SK-N-SH (cell line): Measurements from ENCODE around the gene AGTRAP. TPM values are rescaled to one million over a fixed set of nuclear protein-coding genes. Genes with fewer than 3 reads are reported as not detected.

Source experiments
- CTCF ChIA-PET: fragments of 300-600, 350-600 bp; formaldehyde crosslinking; extraction: SDS; loops from one replicate; lab custom pipeline; 2021; lab: Yijun Ruan, JAX
- POLR2A ChIA-PET: fragments of 350-600 bp; sonication (Branson Sonifier 250); formaldehyde crosslinking; extraction: SDS; loops from one replicate; lab custom pipeline; 2020; ENCODE audit warnings: antibody characterized with exemption, inconsistent platforms; lab: Yijun Ruan, JAX
- DNase-seq: peaks from one replicate; pipeline ENCODE4 v3.0.0; 2012
- H2AFZ ChIP-seq: fragments of 200-600 bp; sonication (generic); 2 replicates; pipeline ENCODE4 v1.8.1; 2016; ENCODE audit warnings: antibody characterized with exemption, mild to moderate bottlenecking, low read depth
- H3F3A ChIP-seq: fragments of 200-600 bp; sonication (generic); replicated peaks from 2 replicates; pipeline ENCODE3; 2016; ENCODE audit warnings: antibody characterized with exemption, mild to moderate bottlenecking; ENCODE audit not compliant: insufficient read depth
- H3K27ac ChIP-seq, 2 experiments: fragments of 200-500 bp in 1 of 2; fragments of 200-600 bp in 1 of 2; sonication (Bioruptor generic) in 1 of 2; sonication (generic), shearing (Covaris generic) in 1 of 2; 2 replicates each; pipeline versions ENCODE4 v1.5.1 to v1.6.1; 2014 to 2016; ENCODE audit warnings: low read depth in 2 of 2, inconsistent platforms in 1 of 2, low read length in 1 of 2, mild to moderate bottlenecking in 1 of 2, mixed read lengths in 1 of 2
- H3K27me3 ChIP-seq: fragments of 200-600 bp; sonication (generic), shearing (Covaris generic); 2 replicates; pipeline ENCODE4 v1.6.1; 2016; ENCODE audit warnings: mixed run types; ENCODE audit not compliant: insufficient read depth
- H3K36me3 ChIP-seq, 2 experiments: fragments of 200-500 bp in 1 of 2; fragments of 200-600 bp in 1 of 2; sonication (Bioruptor generic) in 1 of 2; sonication (generic) in 1 of 2; replicated peaks in 1 of 2; 2 replicates each; pipeline versions ENCODE3 to v1.5.1; 2014 to 2016; ENCODE audit warnings: low read length in 1 of 2, mild to moderate bottlenecking in 1 of 2; ENCODE audit not compliant: insufficient read depth in 2 of 2, control insufficient read depth in 1 of 2
- H3K4me1 ChIP-seq, 2 experiments: fragments of 200-500 bp in 1 of 2; fragments of 200-600 bp in 1 of 2; sonication (Bioruptor generic) in 1 of 2; sonication (generic), shearing (Covaris generic) in 1 of 2; 2 replicates each; pipeline versions ENCODE4 v1.5.1 to v1.6.1; 2014 to 2016; ENCODE audit warnings: low read depth in 1 of 2, low read length in 1 of 2, mixed run types in 1 of 2; ENCODE audit not compliant: insufficient read depth in 2 of 2, control insufficient read depth in 1 of 2
- H3K4me2 ChIP-seq: fragments of 200-600 bp; sonication (generic), shearing (Covaris generic); 2 replicates; pipeline ENCODE4 v1.6.1; 2017; ENCODE audit warnings: mixed run types
- H3K4me3 ChIP-seq, 2 experiments: fragments of 200-500 bp in 1 of 2; fragments of 200-600 bp in 1 of 2; sonication (Bioruptor generic) in 1 of 2; sonication (generic), shearing (Covaris generic) in 1 of 2; 2 replicates each; pipeline versions ENCODE4 v1.5.1 to v1.8.1; 2014 to 2016; ENCODE audit warnings: low read depth in 2 of 2, inconsistent platforms in 1 of 2, low read length in 1 of 2, mild to moderate bottlenecking in 1 of 2, mixed read lengths in 1 of 2, moderate library complexity in 1 of 2
- H3K79me2 ChIP-seq: fragments of 200-600 bp; sonication (generic); 2 replicates; pipeline ENCODE4 v1.8.1; 2017; ENCODE audit warnings: mild to moderate bottlenecking; ENCODE audit not compliant: insufficient read depth
- H3K9ac ChIP-seq: fragments of 200-600 bp; sonication (generic); 2 replicates; pipeline ENCODE4 v1.6.1; 2017; ENCODE audit warnings: mixed run types
- H3K9me2 ChIP-seq: fragments of 200-600 bp; sonication (generic); 2 replicates; pipeline ENCODE4 v1.6.1; 2017; ENCODE audit warnings: mixed run types
- H3K9me3 ChIP-seq: fragments of 200-600 bp; sonication (generic); 2 replicates; pipeline ENCODE4 v1.6.1; 2017; ENCODE audit warnings: mixed run types, mild to moderate bottlenecking, moderate library complexity
- H4K20me1 ChIP-seq: fragments of 200-600 bp; sonication (generic); 2 replicates; pipeline ENCODE4 v1.6.1; 2017; ENCODE audit warnings: mild to moderate bottlenecking, mixed run types; ENCODE audit not compliant: insufficient read depth
- EZH2phosphoT487 ChIP-seq: fragments of 200-600 bp; sonication (generic); IDR thresholded peaks from 2 replicates; pipeline ENCODE4 v1.6.1; 2017; ENCODE audit warnings: low read depth, mixed run types, mild to moderate bottlenecking, antibody characterized with exemption, moderate library complexity, borderline replicate concordance
- FOSL2 ChIP-seq: IDR thresholded peaks from 2 replicates; pipeline ENCODE4 v1.4.0; 2012; ENCODE audit warnings: low read depth, mild to moderate bottlenecking, moderate library complexity, borderline replicate concordance
- FOXJ3 ChIP-seq: sonication (generic); formaldehyde crosslinking; IDR thresholded peaks from 2 replicates; pipeline ENCODE4 v1.5.1; 2020; ENCODE audit warnings: mild to moderate bottlenecking, missing genetic modification reagents
- GABPA ChIP-seq: IDR thresholded peaks from 2 replicates; pipeline ENCODE4 v1.4.0; 2012; ENCODE audit warnings: low read depth, mild to moderate bottlenecking
- JUND ChIP-seq: IDR thresholded peaks from 2 replicates; pipeline ENCODE4 v1.4.0; 2012
- POLR2AphosphoS5 ChIP-seq: IDR thresholded peaks from 2 replicates; pipeline ENCODE4 v1.6.1; 2012; ENCODE audit warnings: low read depth, low read length
- RCOR1 ChIP-seq: fragments of 150-350 bp; IDR thresholded peaks from 2 replicates; pipeline ENCODE4 v1.6.1; 2017; ENCODE audit warnings: antibody characterized with exemption, low read length
- RFX5 ChIP-seq: IDR thresholded peaks from 2 replicates; pipeline ENCODE4 v1.6.1; 2012; ENCODE audit warnings: mild to moderate bottlenecking, improper control_type of control experiment, low read length
- TCF12 ChIP-seq: IDR thresholded peaks from 2 replicates; pipeline ENCODE4 v1.4.0; 2012
- WGBS: methylation state at CpG from one replicate; pipeline ENCODE4 v1.1.6; 2017; ENCODE audit warnings: low lambda C conversion rate; 5-methylcytosine and 5-hydroxymethylcytosine counted together
- polyA plus RNA-seq, 3 experiments: library from polyadenylated mRNA; depleted of rRNA; stranded (reverse); fragments of >200 nt; gene quantifications; 2 replicates each; pipeline ENCODE4 v1.2.3, GENCODE V29; 2012
- TF ChIP-seq, protein P1 (sequence below): IDR thresholded peaks from 2 replicates; pipeline ENCODE4 v1.4.0; 2012; ENCODE audit warnings: low read depth
- TF ChIP-seq, protein P2 (sequence below): IDR thresholded peaks from 2 replicates; pipeline ENCODE4 v1.4.0; 2012; ENCODE audit warnings: low read depth, borderline replicate concordance
- TF ChIP-seq, protein P3 (sequence below): IDR thresholded peaks from 2 replicates; pipeline ENCODE4 v1.6.1; 2012; ENCODE audit warnings: mild to moderate bottlenecking, low read depth, low read length, moderate library complexity
- TF ChIP-seq, protein P4 (sequence below): fragments of 150-350 bp; IDR thresholded peaks from 2 replicates; pipeline ENCODE4 v1.6.1; 2017; ENCODE audit warnings: antibody characterized with exemption, low read length, low read depth, borderline replicate concordance

The AGTRAP gene
- polyA plus RNA-seq, 1 of the 3 experiments (the other 2 are of a cell fraction): 66.2 TPM

DNA sequence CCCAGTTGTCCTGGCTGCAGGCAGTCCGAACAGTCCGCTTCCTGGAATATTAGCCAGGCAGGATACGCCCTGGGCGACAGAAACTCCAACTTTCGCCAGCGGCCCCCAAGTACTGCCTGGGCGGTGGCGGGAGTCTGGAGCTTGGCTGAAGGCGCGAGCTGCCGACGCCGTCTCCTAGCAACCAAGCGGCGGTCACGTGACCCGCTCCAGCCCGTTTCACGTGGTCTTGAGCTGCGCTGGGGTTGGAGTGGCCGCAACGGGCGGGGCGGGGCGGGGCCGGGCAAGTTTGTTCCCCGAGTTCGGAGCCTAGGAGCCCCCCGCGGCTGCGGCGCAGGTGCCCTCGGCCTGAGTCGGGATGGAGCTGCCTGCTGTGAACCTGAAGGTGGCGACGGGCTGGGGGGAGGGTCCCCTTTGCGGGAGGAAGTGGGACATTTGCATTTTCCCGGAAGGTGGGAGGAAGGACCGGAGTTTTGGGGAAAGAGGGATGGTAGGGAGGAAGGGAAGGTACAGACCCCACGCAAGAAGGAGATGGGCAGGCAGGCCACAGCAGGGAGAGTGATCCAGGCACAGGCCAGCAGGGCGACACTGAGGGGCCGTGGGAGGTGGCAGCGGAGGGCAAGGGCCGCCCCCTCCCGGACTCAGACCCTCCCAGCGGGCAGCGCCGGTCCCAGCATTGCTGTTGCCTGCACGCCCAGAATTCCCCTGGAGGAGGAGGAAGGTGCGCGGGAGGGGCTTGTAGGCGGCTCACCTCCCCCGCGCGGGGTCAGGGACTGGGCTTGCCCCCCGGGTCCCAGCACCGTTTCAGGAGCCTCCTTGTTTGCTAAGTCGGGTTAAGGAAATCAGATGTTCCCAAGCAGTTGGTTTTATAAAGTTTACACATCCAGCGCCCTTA, at the start of gene AGTRAP (continued):
- TF ChIP-seq, protein P1, sequence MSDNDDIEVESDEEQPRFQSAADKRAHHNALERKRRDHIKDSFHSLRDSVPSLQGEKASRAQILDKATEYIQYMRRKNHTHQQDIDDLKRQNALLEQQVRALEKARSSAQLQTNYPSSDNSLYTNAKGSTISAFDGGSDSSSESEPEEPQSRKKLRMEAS: peak; percentile 77
- TF ChIP-seq GABPA: no peak

DNA sequence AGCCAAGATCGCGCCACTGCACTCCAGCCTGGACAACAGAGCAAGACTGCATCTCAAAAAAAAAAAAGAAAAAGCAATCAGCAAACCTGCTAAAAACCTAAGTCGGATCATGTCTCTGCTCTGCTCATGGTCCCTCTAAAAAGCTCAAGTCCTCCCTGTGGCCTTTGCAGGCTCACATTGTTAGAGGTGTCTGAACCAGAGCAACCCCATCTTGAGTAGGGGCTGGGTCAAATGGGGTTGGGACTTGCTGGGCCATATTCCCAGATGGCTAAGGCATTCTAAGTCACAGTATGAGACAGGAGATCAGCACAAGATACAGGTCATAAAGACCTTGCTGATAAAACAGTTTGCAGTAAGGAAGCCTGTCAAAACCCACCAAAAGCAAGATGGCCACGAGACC, 47.4 kb upstream of the AGTRAP start:
- WGBS: 84% methylated on average over 3 of the region's 4 CpGs

More for the DNA sequence above, 47.4 kb upstream of the AGTRAP start:
- peaks cover 13% of the 10 kb centered on the region for H3F3A ChIP-seq
- DNase-seq: no peak
- H3K9me3 ChIP-seq: no peaks in the 10 kb centered on the region
- H3K4me3 ChIP-seq: no peak overlapping the region
- no peak overlapping the region for H3K27ac ChIP-seq
- CTCF ChIA-PET: interaction anchor here (1.0 to 1.7 kb wide), 3 partner anchors 23 to 38 kb away, joined by 3 to 6 read pairs (median 5); no protein-coding TSS in a partner anchor
- no peaks in the 10 kb centered on the region for H3K9me2 ChIP-seq
- POLR2A ChIA-PET: no interaction called here
- no peak overlapping the region for H3K4me2 ChIP-seq
- H3K4me1 ChIP-seq: peaks cover 11 to 13% of the 10 kb centered on the region in 2 experiments; a peak in 3 of 4 replicates
- H3K79me2 ChIP-seq: no peaks in the 10 kb centered on the region
- H4K20me1 ChIP-seq: 0 out of 2 replicates have a peak, but pooled peaks cover under 1% of the 10 kb centered on the region
- no peaks in the 10 kb centered on the region for H3K36me3 ChIP-seq
- no peak overlapping the region for H3K9ac ChIP-seq
- H3K27me3 ChIP-seq: peaks cover 14% of the 10 kb centered on the region
- TF ChIP-seq GABPA: no peak
- TF ChIP-seq JUND: no peak
- TF ChIP-seq, protein P2, sequence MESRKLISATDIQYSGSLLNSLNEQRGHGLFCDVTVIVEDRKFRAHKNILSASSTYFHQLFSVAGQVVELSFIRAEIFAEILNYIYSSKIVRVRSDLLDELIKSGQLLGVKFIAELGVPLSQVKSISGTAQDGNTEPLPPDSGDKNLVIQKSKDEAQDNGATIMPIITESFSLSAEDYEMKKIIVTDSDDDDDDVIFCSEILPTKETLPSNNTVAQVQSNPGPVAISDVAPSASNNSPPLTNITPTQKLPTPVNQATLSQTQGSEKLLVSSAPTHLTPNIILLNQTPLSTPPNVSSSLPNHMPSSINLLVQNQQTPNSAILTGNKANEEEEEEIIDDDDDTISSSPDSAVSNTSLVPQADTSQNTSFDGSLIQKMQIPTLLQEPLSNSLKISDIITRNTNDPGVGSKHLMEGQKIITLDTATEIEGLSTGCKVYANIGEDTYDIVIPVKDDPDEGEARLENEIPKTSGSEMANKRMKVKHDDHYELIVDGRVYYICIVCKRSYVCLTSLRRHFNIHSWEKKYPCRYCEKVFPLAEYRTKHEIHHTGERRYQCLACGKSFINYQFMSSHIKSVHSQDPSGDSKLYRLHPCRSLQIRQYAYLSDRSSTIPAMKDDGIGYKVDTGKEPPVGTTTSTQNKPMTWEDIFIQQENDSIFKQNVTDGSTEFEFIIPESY: no peak
- TF ChIP-seq, protein P3, sequence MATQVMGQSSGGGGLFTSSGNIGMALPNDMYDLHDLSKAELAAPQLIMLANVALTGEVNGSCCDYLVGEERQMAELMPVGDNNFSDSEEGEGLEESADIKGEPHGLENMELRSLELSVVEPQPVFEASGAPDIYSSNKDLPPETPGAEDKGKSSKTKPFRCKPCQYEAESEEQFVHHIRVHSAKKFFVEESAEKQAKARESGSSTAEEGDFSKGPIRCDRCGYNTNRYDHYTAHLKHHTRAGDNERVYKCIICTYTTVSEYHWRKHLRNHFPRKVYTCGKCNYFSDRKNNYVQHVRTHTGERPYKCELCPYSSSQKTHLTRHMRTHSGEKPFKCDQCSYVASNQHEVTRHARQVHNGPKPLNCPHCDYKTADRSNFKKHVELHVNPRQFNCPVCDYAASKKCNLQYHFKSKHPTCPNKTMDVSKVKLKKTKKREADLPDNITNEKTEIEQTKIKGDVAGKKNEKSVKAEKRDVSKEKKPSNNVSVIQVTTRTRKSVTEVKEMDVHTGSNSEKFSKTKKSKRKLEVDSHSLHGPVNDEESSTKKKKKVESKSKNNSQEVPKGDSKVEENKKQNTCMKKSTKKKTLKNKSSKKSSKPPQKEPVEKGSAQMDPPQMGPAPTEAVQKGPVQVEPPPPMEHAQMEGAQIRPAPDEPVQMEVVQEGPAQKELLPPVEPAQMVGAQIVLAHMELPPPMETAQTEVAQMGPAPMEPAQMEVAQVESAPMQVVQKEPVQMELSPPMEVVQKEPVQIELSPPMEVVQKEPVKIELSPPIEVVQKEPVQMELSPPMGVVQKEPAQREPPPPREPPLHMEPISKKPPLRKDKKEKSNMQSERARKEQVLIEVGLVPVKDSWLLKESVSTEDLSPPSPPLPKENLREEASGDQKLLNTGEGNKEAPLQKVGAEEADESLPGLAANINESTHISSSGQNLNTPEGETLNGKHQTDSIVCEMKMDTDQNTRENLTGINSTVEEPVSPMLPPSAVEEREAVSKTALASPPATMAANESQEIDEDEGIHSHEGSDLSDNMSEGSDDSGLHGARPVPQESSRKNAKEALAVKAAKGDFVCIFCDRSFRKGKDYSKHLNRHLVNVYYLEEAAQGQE: no peak
- no peak for TF ChIP-seq FOSL2
- no peak for TF ChIP-seq TCF12
- TF ChIP-seq, protein P4, sequence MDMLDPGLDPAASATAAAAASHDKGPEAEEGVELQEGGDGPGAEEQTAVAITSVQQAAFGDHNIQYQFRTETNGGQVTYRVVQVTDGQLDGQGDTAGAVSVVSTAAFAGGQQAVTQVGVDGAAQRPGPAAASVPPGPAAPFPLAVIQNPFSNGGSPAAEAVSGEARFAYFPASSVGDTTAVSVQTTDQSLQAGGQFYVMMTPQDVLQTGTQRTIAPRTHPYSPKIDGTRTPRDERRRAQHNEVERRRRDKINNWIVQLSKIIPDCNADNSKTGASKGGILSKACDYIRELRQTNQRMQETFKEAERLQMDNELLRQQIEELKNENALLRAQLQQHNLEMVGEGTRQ: no peak
- TF ChIP-seq RFX5: no peak
- no peak for TF ChIP-seq RCOR1
- no peak for TF ChIP-seq POLR2AphosphoS5
- TF ChIP-seq EZH2phosphoT487: no peak
- no peak for TF ChIP-seq FOXJ3 (CRISPR knock-in tag)
- TF ChIP-seq, all 33 proteins: peak for 0
- no peak overlapping the region for H2AFZ ChIP-seq
